GM06990 (cell line): ENCODE data around the gene PRIMA1.

Source experiments
- DNase-seq: peaks from one replicate; pipeline ENCODE4 v3.0.0-alpha.2; 2011; ENCODE audit not compliant: insufficient read length; ENCODE audit errors: extremely low read depth
- H3K27me3 ChIP-seq: replicated peaks from 2 replicates; pipeline ENCODE4 v1.6.0; 2011; ENCODE audit warnings: low read length; ENCODE audit not compliant: control insufficient read depth, insufficient read depth
- H3K36me3 ChIP-seq: 2 replicates; pipeline ENCODE4 v1.5.1; 2011; ENCODE audit warnings: low read length; ENCODE audit not compliant: control insufficient read depth, insufficient read depth
- H3K4me3 ChIP-seq: replicated peaks from 2 replicates; pipeline ENCODE4 v1.5.1; 2011; ENCODE audit warnings: low read depth, mild to moderate bottlenecking, control low read depth, low read length
- CTCF ChIP-seq: IDR thresholded peaks from 2 replicates; pipeline ENCODE4 v1.5.1; 2011; ENCODE audit warnings: low read length, control low read depth, mild to moderate bottlenecking, inconsistent platforms; ENCODE audit not compliant: insufficient read depth, poor library complexity, severe bottlenecking

PRIMA1 gene

DNA sequence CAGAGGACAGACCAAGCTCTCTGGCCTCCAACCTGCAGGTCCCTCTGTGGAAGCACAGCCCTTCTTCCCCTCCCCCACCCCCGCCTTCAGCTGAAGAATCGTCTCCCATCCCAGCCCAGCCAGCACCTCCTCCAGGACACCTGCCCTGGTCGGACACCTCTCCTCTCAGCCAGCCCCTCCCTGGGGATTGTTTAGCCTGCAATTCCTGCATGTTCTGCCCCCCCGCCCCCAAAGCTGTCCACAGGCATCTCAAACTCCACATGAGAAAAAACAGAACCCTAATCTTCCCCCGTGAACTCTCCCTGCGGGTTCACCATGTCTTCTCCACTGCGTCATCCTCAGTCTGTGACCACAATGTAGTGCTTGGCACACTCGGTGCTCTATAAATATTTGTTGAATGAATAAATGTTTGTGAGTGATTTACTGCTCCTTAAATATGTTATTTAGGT lies 24.1 kb downstream of the PRIMA1 start:
- no peak for TF ChIP-seq CTCF
- no peak overlapping the region for H3K4me3 ChIP-seq
- no peak for DNase-seq
- no peaks in the 10 kb centered on the region for H3K36me3 ChIP-seq
- peaks cover 3% of the 10 kb centered on the region; the same call in 1 of the 2 replicates for H3K27me3 ChIP-seq

GRCh38 chr14:93759719-93760307 lies 28.5 kb downstream of the PRIMA1 start:
- no peak for DNase-seq
- Histone ChIP-seq H3K4me3 (no peak overlapping the region), H3K36me3 (no peaks in the 10 kb centered on the region), H3K27me3 (peaks cover 2% of the 10 kb centered on the region)
- no peak for TF ChIP-seq CTCF

- no peak for TF ChIP-seq CTCF
- DNase-seq = no peak
- peaks cover 2% of the 10 kb centered on the region for H3K27me3 ChIP-seq
- no peak overlapping the region for H3K4me3 ChIP-seq
- H3K36me3 ChIP-seq = no peaks in the 10 kb centered on the region
Observed at GRCh38 chr14:93757206-93757605, 31.1 kb downstream of the PRIMA1 start.

- no peaks in the 10 kb centered on the region; the same call in none of the 2 replicates for H3K27me3 ChIP-seq
- H3K4me3 ChIP-seq = no peak overlapping the region
- DNase-seq = no peak
Observed at GRCh38 chr14:93753647-93754046, 34.6 kb downstream of the PRIMA1 start.

GRCh38 chr14:93752980-93753561 lies 35.2 kb downstream of the PRIMA1 start:
- no peaks in the 10 kb centered on the region; the same call in 1 of the 2 replicates for H3K27me3 ChIP-seq
- no peak for TF ChIP-seq CTCF
- H3K4me3 ChIP-seq = no peak overlapping the region
- H3K36me3 ChIP-seq = no peaks in the 10 kb centered on the region
- no peak for DNase-seq

More at GRCh38 chr14:93753647-93754046, 34.6 kb downstream of the PRIMA1 start:
- no peak for TF ChIP-seq CTCF
- no peaks in the 10 kb centered on the region for H3K36me3 ChIP-seq
